B cell (primary cell): Measurements from ENCODE around the gene NPM3. TPM values are rescaled to one million over a fixed set of nuclear protein-coding genes. Genes with fewer than 3 reads are reported as not detected.
A peak's percentile ranks its signal among the peaks of the same experiment; 100 is the strongest.

Experiments
- ATAC-seq: fragments of 200-7000 bp; cut with Tn5 transposase; one replicate; pipeline ENCODE4 v1.10.0; 2021; ENCODE audit warnings: low read depth, mild to moderate bottlenecking, moderate number of reproducible peaks, moderate library complexity
- CTCF ChIA-PET: fragments of 350-600 bp; sonication (Branson Sonifier 250); formaldehyde crosslinking; loops from one replicate; lab custom pipeline; 2021; ENCODE audit warnings: antibody characterized with exemption, inconsistent platforms; lab: Charles Lee
- POLR2A ChIA-PET: fragments of 350-600 bp; sonication (Branson Sonifier 250); formaldehyde crosslinking; loops from one replicate; lab custom pipeline; 2021; ENCODE audit warnings: antibody characterized with exemption; lab: Charles Lee
- DNase-seq: peaks from one replicate; pipeline ENCODE4 v3.0.0; 2013
- H2AFZ ChIP-seq: 2 replicates; pipeline ENCODE4 v1.6.1; 2012; ENCODE audit warnings: mild to moderate bottlenecking, low read depth, low read length; ENCODE audit not compliant: insufficient read depth, poor library complexity, severe bottlenecking
- H3K27ac ChIP-seq, 2 donors: 1 replicate in 1 of 2; 2 replicates in 1 of 2; pipeline ENCODE4 v1.5.1; 2012 to 2013; ENCODE audit warnings: low read length in 2 of 2, mild to moderate bottlenecking in 2 of 2, moderate library complexity in 1 of 2
- H3K27me3 ChIP-seq, 4 experiments: fragments of 200-600 bp in 1 of 4; sonication (generic) in 1 of 4; replicated peaks in 1 of 4; 1 replicate in 2 of 4; 2 replicates in 2 of 4; pipeline versions ENCODE4 v1.6.1 to v1.7.0; 2013 to 2016; ENCODE audit warnings: low read length in 3 of 4, mild to moderate bottlenecking in 2 of 4, mixed read lengths in 1 of 4, moderate library complexity in 1 of 4; ENCODE audit not compliant: insufficient read depth in 4 of 4, control insufficient read depth in 3 of 4; ENCODE audit errors: control extremely low read depth in 1 of 4
- H3K36me3 ChIP-seq, 2 experiments: replicated peaks in 1 of 2; 1 replicate in 1 of 2; 2 replicates in 1 of 2; pipeline versions ENCODE4 v1.6.1 to v1.7.1; 2013; ENCODE audit warnings: low read length in 1 of 2; ENCODE audit not compliant: insufficient read depth in 2 of 2, control insufficient read depth in 1 of 2; ENCODE audit errors: control extremely low read depth in 1 of 2, extremely low read depth in 1 of 2
- H3K4me1 ChIP-seq, 2 donors: fragments of 200-600 bp in 1 of 2; sonication (generic) in 1 of 2; 1 replicate in 1 of 2; 2 replicates in 1 of 2; pipeline versions ENCODE4 v1.5.1 to v1.6.1; 2013 to 2017; ENCODE audit warnings: low read length in 2 of 2; ENCODE audit not compliant: control insufficient read depth in 2 of 2, insufficient read depth in 2 of 2
- H3K4me2 ChIP-seq: replicated peaks from 2 replicates; pipeline ENCODE3; 2012; ENCODE audit warnings: mild to moderate bottlenecking, low read depth, low read length; ENCODE audit not compliant: poor library complexity, severe bottlenecking
- H3K4me3 ChIP-seq, 5 experiments: fragments of 200-600 bp in 1 of 5; sonication (generic) in 1 of 5; 1 replicate in 3 of 5; 2 replicates in 2 of 5; pipeline versions ENCODE4 v1.5.1 to v1.7.0; 2011 to 2016; ENCODE audit warnings: low read length in 4 of 5, mild to moderate bottlenecking in 4 of 5, low read depth in 2 of 5, control low read depth in 1 of 5, moderate library complexity in 1 of 5; ENCODE audit not compliant: insufficient read depth in 1 of 5; ENCODE audit errors: control extremely low read depth in 1 of 5, extremely low read depth in 1 of 5
- H3K79me2 ChIP-seq: fragments of 200-600 bp; sonication (generic); one replicate; pipeline ENCODE4 v1.6.0; 2016; ENCODE audit warnings: low read length; ENCODE audit not compliant: control insufficient read depth, insufficient read depth
- H3K9ac ChIP-seq: fragments of 200-600 bp; sonication (generic); 2 replicates; pipeline ENCODE4 v1.6.1; 2017; ENCODE audit warnings: mild to moderate bottlenecking, low read length, moderate library complexity
- H3K9me3 ChIP-seq, 3 donors: one replicate each; pipeline versions ENCODE4 v1.6.1 to v1.7.1; 2013; ENCODE audit warnings: low read length in 2 of 3; ENCODE audit not compliant: control insufficient read depth in 2 of 3, insufficient read depth in 1 of 3; ENCODE audit errors: control extremely low read depth in 1 of 3
- H4K20me1 ChIP-seq: 2 replicates; pipeline ENCODE4 v1.6.0; 2012; ENCODE audit warnings: mild to moderate bottlenecking, low read length; ENCODE audit not compliant: insufficient read depth, control insufficient read depth, poor library complexity, severe bottlenecking
- H3K27ac Mint-ChIP-seq: one replicate; pipeline ENCODE4 v1.8.0; 2021; ENCODE audit warnings: mixed read lengths
- H3K27me3 Mint-ChIP-seq: one replicate; pipeline ENCODE4 v1.8.0; 2021; ENCODE audit warnings: mixed read lengths
- H3K4me1 Mint-ChIP-seq: one replicate; pipeline ENCODE4 v1.8.0; 2021; ENCODE audit warnings: mixed read lengths
- H3K4me3 Mint-ChIP-seq: one replicate; pipeline ENCODE4 v1.8.0; 2021; ENCODE audit warnings: mixed read lengths
- H3K9me3 Mint-ChIP-seq: one replicate; pipeline ENCODE4 v1.8.0; 2022; ENCODE audit warnings: mixed read lengths; ENCODE audit not compliant: insufficient read depth
- CTCF ChIP-seq: fragments of 200-600 bp; IDR thresholded peaks from one replicate; pipeline ENCODE4 v1.8.0; 2022; ENCODE audit warnings: antibody characterized with exemption, mild to moderate bottlenecking
- EZH2 ChIP-seq: IDR thresholded peaks from 2 replicates; pipeline ENCODE4 v1.6.1; 2012; ENCODE audit warnings: borderline replicate concordance, low read depth, mild to moderate bottlenecking, moderate library complexity, low read length; ENCODE audit not compliant: insufficient read depth, poor library complexity, severe bottlenecking
- WGBS: methylation state at CpG from one replicate; pipeline ENCODE4 v1.1.5; 2013; ENCODE audit warnings: missing lambda C conversion rate; ENCODE audit not compliant: insufficient coverage; 5-methylcytosine and 5-hydroxymethylcytosine counted together
- intact Hi-C: fragments of 100-400 bp; cut with micrococcal nuclease; formaldehyde crosslinking; loops from one replicate; pipeline ENCODE4 v1.10.0; 2022
- polyA plus RNA-seq: library from polyadenylated mRNA; depleted of rRNA; stranded (reverse); fragments of >200 nt; gene quantifications from 2 replicates; pipeline ENCODE4 v1.2.3, GENCODE V29; 2012
- total RNA-seq, 2 donors: library from RNA; stranded (reverse); fragments of 120-200 nt in 1 of 2; gene quantifications; 1 replicate in 1 of 2; 2 replicates in 1 of 2; pipeline versions ENCODE4 v1.2.3 to v1.2.4, GENCODE V29; 2013 to 2022

The NPM3 gene
- total and polyA plus RNA-seq, 2 donors (not counting 1 experiment from before 2014, with no cell fraction given), result 7.7 to 13.5 TPM

- peak within 1 kb of the TSS; percentile 56 to 97 (median 92) for H3K4me3 ChIP-seq
- peak within 1 kb of the TSS; percentile 94 for H3K4me3 Mint-ChIP-seq
- H4K20me1 ChIP-seq, result peaks cover 49% of the 10 kb centered on the region
- H3K27ac Mint-ChIP-seq, result peak within 1 kb of the TSS; percentile 99
- H3K9me3 Mint-ChIP-seq, result no peaks in the 10 kb centered on the region
- ChIA-PET CTCF (interaction anchor here (0.9 to 9.6 kb wide), 9 partner anchors 12 to 255 kb away, joined by 3 to 48 read pairs (median 7); partner anchors contain the start of gene NPM3), POLR2A (interaction anchor here (0.6 to 6.3 kb wide), 16 partner anchors 12 to 896 kb away, joined by 3 to 102 read pairs (median 4); partner anchors contain the start of genes ARL3, ARMH3, NPM3 and TRIM8)
- intact Hi-C loops, result loop anchor here (1.0 to 5.0 kb wide), 9 partner anchors 12 to 894 kb away; partner anchors contain the start of genes ARL3, ARMH3, GBF1 and LDB1
- H3K36me3 ChIP-seq, result peaks cover 0 to 5% of the 10 kb centered on the region in 2 experiments
- no peak for TF ChIP-seq EZH2
- TF ChIP-seq CTCF, result no peak
- peaks cover 27% of the 10 kb centered on the region in 2 donors for H3K4me1 ChIP-seq
- H3K27me3 Mint-ChIP-seq, result no peaks in the 10 kb centered on the region
- H3K4me1 Mint-ChIP-seq, result peaks cover 35% of the 10 kb centered on the region
- H3K9me3 ChIP-seq, result no peaks in the 10 kb centered on the region
- peaks cover 68% of the 10 kb centered on the region for H3K79me2 ChIP-seq
- no peaks in the 10 kb centered on the region for H3K27me3 ChIP-seq
- H3K27ac ChIP-seq, result peak within 1 kb of the TSS; percentile 81 to 85
- peak within 1 kb of the TSS; percentile 79 for H3K4me2 ChIP-seq
- H2AFZ ChIP-seq, result peak within 1 kb of the TSS; percentile 86
- DNase-seq (peak; percentile 98), ATAC-seq (peak; percentile 87)
- under 1% methylated on average over 35 of the region's 47 CpGs for WGBS
- peak within 1 kb of the TSS; percentile 96 for H3K9ac ChIP-seq
Measured at GRCh38 chr10:101818119-101818871, 35.0 kb upstream of the NPM3 start, which contains the start of gene OGA. Gene OGA (minus strand): TSS chr10:101818444. CDS start chr10:101818022, 422 bp downstream.
